ENCODE results near the gene UBE2G2.

The UBE2G2 gene

GRCh38 chr21:44805226-44805625, 3.6 kb upstream of the UBE2G2 start:
- no peak for DNase-seq
- Histone ChIP-seq H3K9me3 (ENCODE audit: control extremely low read depth in 1 of 5, control insufficient read depth in 4 of 5, insufficient read depth in 2 of 5, low read depth in 1 of 5, low read length in 4 of 5) (no peaks in the 10 kb centered on the region), H3K27me3 (replicated peaks in 2 of 5; ENCODE audit: control insufficient read depth in 4 of 5, insufficient read depth in 5 of 5, low read length in 4 of 5) (no peaks in the 10 kb centered on the region), H3K4me1 (ENCODE audit: control extremely low read depth in 1 of 4, control insufficient read depth in 4 of 4, insufficient read depth in 4 of 4, low read length in 3 of 4) (peaks cover 8 to 22% (median 20%) of the 10 kb centered on the region in 4 experiments), H3K4me3 (ENCODE audit: control insufficient read depth in 1 of 7, extremely low read depth in 1 of 7, insufficient read depth in 4 of 7, low read depth in 2 of 7, low read length in 6 of 7) (no peak overlapping the region), H3K36me3 (ENCODE audit: control insufficient read depth in 4 of 4, insufficient read depth in 4 of 4, low read length in 3 of 4) (peaks cover 17 to 70% (median 42%) of the 10 kb centered on the region in 4 experiments), H3K27ac (ENCODE audit: insufficient read depth in 1 of 2, low read depth in 1 of 2, low read length in 2 of 2, poor library complexity in 1 of 2, severe bottlenecking in 2 of 2) (no peak overlapping the region)
- 100% methylated on average over 1 of the region's 4 CpGs for WGBS (ENCODE audit: insufficient coverage)
- POLR2A ChIA-PET, result interaction anchor here (0.6 kb wide), 1 partner anchor 9 kb away, joined by 3 read pairs; no protein-coding TSS in a partner anchor
- CTCF ChIA-PET, result interaction anchor here (0.8 to 2.4 kb wide), 3 partner anchors 10 to 81 kb away, joined by 3 to 10 read pairs (median 3); no protein-coding TSS in a partner anchor

- ChIA-PET CTCF (interaction anchor here (0.8 to 2.4 kb wide), 3 partner anchors 11 to 82 kb away, joined by 3 to 10 read pairs (median 3); no protein-coding TSS in a partner anchor), POLR2A (no interaction called here)
- no peak overlapping the region for H3K27ac ChIP-seq (ENCODE audit: insufficient read depth in 1 of 2, low read depth in 1 of 2, low read length in 2 of 2, poor library complexity in 1 of 2, severe bottlenecking in 2 of 2)
- H3K4me3 ChIP-seq (ENCODE audit: control insufficient read depth in 1 of 7, extremely low read depth in 1 of 7, insufficient read depth in 4 of 7, low read depth in 2 of 7, low read length in 6 of 7), result no peak overlapping the region
- no peaks in the 10 kb centered on the region for H3K27me3 ChIP-seq (replicated peaks in 2 of 5; ENCODE audit: control insufficient read depth in 4 of 5, insufficient read depth in 5 of 5, low read length in 4 of 5)
- H3K36me3 ChIP-seq (ENCODE audit: control insufficient read depth in 4 of 4, insufficient read depth in 4 of 4, low read length in 3 of 4), result peaks cover 13 to 65% (median 38%) of the 10 kb centered on the region in 4 experiments
- H3K9me3 ChIP-seq (ENCODE audit: control extremely low read depth in 1 of 5, control insufficient read depth in 4 of 5, insufficient read depth in 2 of 5, low read depth in 1 of 5, low read length in 4 of 5), result no peaks in the 10 kb centered on the region
- DNase-seq, result no peak
- 98% methylated on average over 6 of the region's 6 CpGs for WGBS (ENCODE audit: insufficient coverage)
- H3K4me1 ChIP-seq (ENCODE audit: control extremely low read depth in 1 of 4, control insufficient read depth in 4 of 4, insufficient read depth in 4 of 4, low read length in 3 of 4), result peaks cover 8 to 26% (median 25%) of the 10 kb centered on the region in 4 experiments
Observed at GRCh38 chr21:44804762-44805161, 3.1 kb upstream of the UBE2G2 start.

- peak in 2 of 3 donors; percentile 22 to 35 for DNase-seq
- Histone ChIP-seq H3K27ac (ENCODE audit: insufficient read depth in 1 of 2, low read depth in 1 of 2, low read length in 2 of 2, poor library complexity in 1 of 2, severe bottlenecking in 2 of 2) (no peak overlapping the region), H3K4me3 (ENCODE audit: control insufficient read depth in 1 of 7, extremely low read depth in 1 of 7, insufficient read depth in 4 of 7, low read depth in 2 of 7, low read length in 6 of 7) (no peak overlapping the region), H3K36me3 (ENCODE audit: control insufficient read depth in 4 of 4, insufficient read depth in 4 of 4, low read length in 3 of 4) (peaks cover 19 to 59% (median 32%) of the 10 kb centered on the region in 4 experiments), H3K9me3 (ENCODE audit: control extremely low read depth in 1 of 5, control insufficient read depth in 4 of 5, insufficient read depth in 2 of 5, low read depth in 1 of 5, low read length in 4 of 5) (no peaks in the 10 kb centered on the region), H3K27me3 (replicated peaks in 2 of 5; ENCODE audit: control insufficient read depth in 4 of 5, insufficient read depth in 5 of 5, low read length in 4 of 5) (no peaks in the 10 kb centered on the region), H3K4me1 (ENCODE audit: control extremely low read depth in 1 of 4, control insufficient read depth in 4 of 4, insufficient read depth in 4 of 4, low read length in 3 of 4) (peaks cover 8 to 28% (median 28%) of the 10 kb centered on the region in 4 experiments)
- 65% methylated on average over 3 of the region's 3 CpGs for WGBS (ENCODE audit: insufficient coverage)
- ChIA-PET CTCF (interaction anchor here (0.7 to 2.4 kb wide), 5 partner anchors 9 to 115 kb away, joined by 3 to 10 read pairs (median 3); no protein-coding TSS in a partner anchor), POLR2A (no interaction called here)
Observed at GRCh38 chr21:44803651-44804050, 2.0 kb upstream of the UBE2G2 start.

GRCh38 chr21:44802396-44803153, 955 bp upstream of the UBE2G2 start:
- H3K4me1 ChIP-seq (ENCODE audit: control extremely low read depth in 1 of 4, control insufficient read depth in 4 of 4, insufficient read depth in 4 of 4, low read length in 3 of 4), result peaks cover 8 to 28% (median 28%) of the 10 kb centered on the region in 4 experiments
- no peaks in the 10 kb centered on the region for H3K27me3 ChIP-seq (replicated peaks in 2 of 5; ENCODE audit: control insufficient read depth in 4 of 5, insufficient read depth in 5 of 5, low read length in 4 of 5)
- peaks cover 18 to 61% (median 33%) of the 10 kb centered on the region in 4 experiments for H3K36me3 ChIP-seq (ENCODE audit: control insufficient read depth in 4 of 4, insufficient read depth in 4 of 4, low read length in 3 of 4)
- peak overlapping the region in 1 of 2 experiments; percentile 79 for H3K27ac ChIP-seq (ENCODE audit: insufficient read depth in 1 of 2, low read depth in 1 of 2, low read length in 2 of 2, poor library complexity in 1 of 2, severe bottlenecking in 2 of 2)
- DNase-seq, result peak in 2 of 3 donors; percentile 26 to 36
- peak overlapping the region; percentile 63 to 96 (median 81) for H3K4me3 ChIP-seq (ENCODE audit: control insufficient read depth in 1 of 7, extremely low read depth in 1 of 7, insufficient read depth in 4 of 7, low read depth in 2 of 7, low read length in 6 of 7)
- 41% methylated on average over 25 of the region's 32 CpGs for WGBS (ENCODE audit: insufficient coverage)
- ChIA-PET POLR2A (interaction anchor here (0.6 kb wide), 1 partner anchor 72 kb away, joined by 3 read pairs; no protein-coding TSS in a partner anchor), CTCF (interaction anchor here (1.2 to 2.4 kb wide), 5 partner anchors 9 to 292 kb away, joined by 3 to 10 read pairs (median 5); no protein-coding TSS in a partner anchor)
- H3K9me3 ChIP-seq (ENCODE audit: control extremely low read depth in 1 of 5, control insufficient read depth in 4 of 5, insufficient read depth in 2 of 5, low read depth in 1 of 5, low read length in 4 of 5), result no peaks in the 10 kb centered on the region

GRCh38 chr21:44800971-44801467, 601 bp downstream of the UBE2G2 start:
- CTCF ChIA-PET, result interaction anchor here (0.7 to 2.9 kb wide), 20 partner anchors 8 to 326 kb away, joined by 3 to 11 read pairs (median 3); no protein-coding TSS in a partner anchor
- H3K4me1 ChIP-seq (ENCODE audit: control extremely low read depth in 1 of 4, control insufficient read depth in 4 of 4, insufficient read depth in 4 of 4, low read length in 3 of 4), result peaks cover 8 to 28% (median 28%) of the 10 kb centered on the region in 4 experiments
- POLR2A ChIA-PET, result interaction anchor here (0.7 kb wide), 1 partner anchor 114 kb away, joined by 3 read pairs; no protein-coding TSS in a partner anchor
- DNase-seq, result peak; percentile 52 to 62 (median 61)
- H3K9me3 ChIP-seq (ENCODE audit: control extremely low read depth in 1 of 5, control insufficient read depth in 4 of 5, insufficient read depth in 2 of 5, low read depth in 1 of 5, low read length in 4 of 5), result no peaks in the 10 kb centered on the region
- H3K4me3 ChIP-seq (ENCODE audit: control insufficient read depth in 1 of 7, extremely low read depth in 1 of 7, insufficient read depth in 4 of 7, low read depth in 2 of 7, low read length in 6 of 7), result peak overlapping the region; percentile 63 to 96 (median 81)
- H3K27ac ChIP-seq (ENCODE audit: insufficient read depth in 1 of 2, low read depth in 1 of 2, low read length in 2 of 2, poor library complexity in 1 of 2, severe bottlenecking in 2 of 2), result peak overlapping the region in 1 of 2 experiments; percentile 79
- H3K27me3 ChIP-seq (replicated peaks in 2 of 5; ENCODE audit: control insufficient read depth in 4 of 5, insufficient read depth in 5 of 5, low read length in 4 of 5), result no peaks in the 10 kb centered on the region
- peaks cover 13 to 58% (median 25%) of the 10 kb centered on the region in 4 experiments for H3K36me3 ChIP-seq (ENCODE audit: control insufficient read depth in 4 of 4, insufficient read depth in 4 of 4, low read length in 3 of 4)
- WGBS (ENCODE audit: insufficient coverage), result 12% methylated on average over 13 of the region's 17 CpGs

- ChIA-PET CTCF (interaction anchor here (0.7 to 2.9 kb wide), 20 partner anchors 9 to 327 kb away, joined by 3 to 14 read pairs (median 4); no protein-coding TSS in a partner anchor), POLR2A (no interaction called here)
- no peaks in the 10 kb centered on the region for H3K27me3 ChIP-seq (replicated peaks in 2 of 5; ENCODE audit: control insufficient read depth in 4 of 5, insufficient read depth in 5 of 5, low read length in 4 of 5)
- WGBS (ENCODE audit: insufficient coverage), result 93% methylated on average over 6 of the region's 12 CpGs
- H3K9me3 ChIP-seq (ENCODE audit: control extremely low read depth in 1 of 5, control insufficient read depth in 4 of 5, insufficient read depth in 2 of 5, low read depth in 1 of 5, low read length in 4 of 5), result no peaks in the 10 kb centered on the region
- DNase-seq, result peak in 2 of 3 donors; percentile 31 to 44
- peak overlapping the region in 1 of 2 experiments; percentile 26 for H3K27ac ChIP-seq (ENCODE audit: insufficient read depth in 1 of 2, low read depth in 1 of 2, low read length in 2 of 2, poor library complexity in 1 of 2, severe bottlenecking in 2 of 2)
- peaks cover 8 to 28% (median 28%) of the 10 kb centered on the region in 4 experiments for H3K4me1 ChIP-seq (ENCODE audit: control extremely low read depth in 1 of 4, control insufficient read depth in 4 of 4, insufficient read depth in 4 of 4, low read length in 3 of 4)
- H3K36me3 ChIP-seq (ENCODE audit: control insufficient read depth in 4 of 4, insufficient read depth in 4 of 4, low read length in 3 of 4), result peaks cover 5 to 53% (median 19%) of the 10 kb centered on the region in 4 experiments
- H3K4me3 ChIP-seq (ENCODE audit: control insufficient read depth in 1 of 7, extremely low read depth in 1 of 7, insufficient read depth in 4 of 7, low read depth in 2 of 7, low read length in 6 of 7), result peak overlapping the region in 3 of 7 experiments; percentile 86 to 96 (median 88)
Observed at GRCh38 chr21:44800103-44800502, 1.5 kb downstream of the UBE2G2 start.
